DND-41 (cell line): ENCODE measurements around the gene HTR2A.

Experiments used
- EZH2 ChIP-seq: IDR thresholded peaks from 3 replicates; pipeline ENCODE4 v1.6.1; 2012; ENCODE audit warnings: borderline replicate concordance, low read depth, mild to moderate bottlenecking, moderate library complexity, low read length, inconsistent platforms; ENCODE audit not compliant: severe bottlenecking
- TF ChIP-seq, protein P1 (sequence below): IDR thresholded peaks from 2 replicates; pipeline ENCODE4 v1.5.1; 2012; ENCODE audit warnings: borderline replicate concordance, low read length, moderate library complexity, mild to moderate bottlenecking; ENCODE audit not compliant: poor library complexity, severe bottlenecking; ENCODE audit errors: extremely low read depth

DNA sequence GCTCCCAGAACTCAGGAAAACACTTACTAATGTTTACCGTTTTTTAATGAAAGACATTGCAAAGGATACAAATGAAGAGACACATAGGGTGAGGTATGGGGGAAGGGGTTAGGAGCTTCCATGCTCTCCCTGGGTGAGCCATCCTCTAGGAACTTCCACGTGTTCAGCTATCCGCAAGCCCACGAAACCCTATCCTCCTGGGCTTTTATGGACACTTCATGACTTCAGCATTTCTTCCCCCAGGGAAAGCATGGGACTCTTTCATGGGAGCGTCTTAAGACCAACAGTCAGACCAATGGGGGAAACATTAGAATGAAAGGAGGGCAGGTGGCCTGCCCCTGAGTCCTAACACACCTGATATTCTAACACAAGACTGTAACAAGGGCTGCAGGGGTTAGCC lies 93.3 kb downstream of the HTR2A start:
- TF ChIP-seq, protein P1, sequence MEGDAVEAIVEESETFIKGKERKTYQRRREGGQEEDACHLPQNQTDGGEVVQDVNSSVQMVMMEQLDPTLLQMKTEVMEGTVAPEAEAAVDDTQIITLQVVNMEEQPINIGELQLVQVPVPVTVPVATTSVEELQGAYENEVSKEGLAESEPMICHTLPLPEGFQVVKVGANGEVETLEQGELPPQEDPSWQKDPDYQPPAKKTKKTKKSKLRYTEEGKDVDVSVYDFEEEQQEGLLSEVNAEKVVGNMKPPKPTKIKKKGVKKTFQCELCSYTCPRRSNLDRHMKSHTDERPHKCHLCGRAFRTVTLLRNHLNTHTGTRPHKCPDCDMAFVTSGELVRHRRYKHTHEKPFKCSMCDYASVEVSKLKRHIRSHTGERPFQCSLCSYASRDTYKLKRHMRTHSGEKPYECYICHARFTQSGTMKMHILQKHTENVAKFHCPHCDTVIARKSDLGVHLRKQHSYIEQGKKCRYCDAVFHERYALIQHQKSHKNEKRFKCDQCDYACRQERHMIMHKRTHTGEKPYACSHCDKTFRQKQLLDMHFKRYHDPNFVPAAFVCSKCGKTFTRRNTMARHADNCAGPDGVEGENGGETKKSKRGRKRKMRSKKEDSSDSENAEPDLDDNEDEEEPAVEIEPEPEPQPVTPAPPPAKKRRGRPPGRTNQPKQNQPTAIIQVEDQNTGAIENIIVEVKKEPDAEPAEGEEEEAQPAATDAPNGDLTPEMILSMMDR = no peak
- no peak for TF ChIP-seq EZH2
